GM12891 (cell line): ENCODE data around the gene ADAMTS17.

Experiments used
- POLR2A ChIP-seq: IDR thresholded peaks from 2 replicates; pipeline ENCODE4 v1.6.1; 2011; ENCODE audit warnings: low read depth, low read length, control low read depth
- POLR2AphosphoS5 ChIP-seq: IDR thresholded peaks from 2 replicates; pipeline ENCODE4 v1.6.1; 2011; ENCODE audit warnings: low read depth, low read length, control low read depth
- TAF1 ChIP-seq: IDR thresholded peaks from 2 replicates; pipeline ENCODE4 v1.6.1; 2011; ENCODE audit warnings: low read depth, low read length, control low read depth

- TF ChIP-seq POLR2A (no peak), TAF1 (no peak), POLR2AphosphoS5 (no peak)
Observed at GRCh38 chr15:99965376-99965775, 376.4 kb downstream of the ADAMTS17 start.
